D721Med (cell line): ENCODE data around the gene STXBP5.
A peak's percentile ranks its signal among the peaks of the same experiment; 100 is the strongest.

ENCODE experiments used
- DNase-seq: peaks from one replicate; pipeline ENCODE4 v3.0.0; 2011; ENCODE audit warnings: low spot score; ENCODE audit not compliant: insufficient read length
- FAIRE-seq: peaks from 2 replicates; lab custom pipeline; 2011; peaks lifted over from hg19 to GRCh38; lab: Jason Lieb, UNC
- TF ChIP-seq, protein P1 (sequence below): IDR thresholded peaks from 2 replicates; pipeline ENCODE4 v1.5.1; 2012; ENCODE audit warnings: mild to moderate bottlenecking, control low read depth; ENCODE audit not compliant: insufficient read depth; ENCODE audit errors: missing control alignments

Gene STXBP5

DNA sequence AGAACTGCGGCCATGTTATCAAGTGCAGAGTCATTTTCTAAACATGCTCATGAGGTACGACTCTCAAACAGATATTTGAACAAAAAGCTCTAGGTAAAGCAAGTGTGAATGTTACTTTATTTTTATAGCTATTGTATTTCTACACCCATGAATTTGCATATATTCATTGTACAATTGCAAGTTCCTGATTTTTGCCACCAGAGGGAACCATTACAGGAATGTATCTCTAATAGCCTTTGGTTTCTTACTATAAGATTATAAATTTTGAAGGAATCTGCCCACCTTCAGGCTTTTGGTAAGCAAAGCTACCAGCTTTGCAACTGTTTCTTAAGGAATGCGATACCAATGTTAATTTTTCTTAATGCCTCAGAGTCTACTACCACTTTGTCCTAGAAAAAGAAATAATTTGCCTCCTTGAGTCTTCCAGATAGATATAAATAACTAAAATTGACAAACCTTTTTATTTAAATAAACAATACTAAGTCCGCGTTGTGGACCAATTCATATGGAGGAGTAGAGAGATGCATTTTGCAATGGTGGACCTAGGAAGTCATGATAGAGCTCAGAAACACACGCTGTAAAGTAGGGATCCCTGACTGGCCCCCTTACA, 178.8 kb downstream of the STXBP5 start:
- TF ChIP-seq, protein P1, sequence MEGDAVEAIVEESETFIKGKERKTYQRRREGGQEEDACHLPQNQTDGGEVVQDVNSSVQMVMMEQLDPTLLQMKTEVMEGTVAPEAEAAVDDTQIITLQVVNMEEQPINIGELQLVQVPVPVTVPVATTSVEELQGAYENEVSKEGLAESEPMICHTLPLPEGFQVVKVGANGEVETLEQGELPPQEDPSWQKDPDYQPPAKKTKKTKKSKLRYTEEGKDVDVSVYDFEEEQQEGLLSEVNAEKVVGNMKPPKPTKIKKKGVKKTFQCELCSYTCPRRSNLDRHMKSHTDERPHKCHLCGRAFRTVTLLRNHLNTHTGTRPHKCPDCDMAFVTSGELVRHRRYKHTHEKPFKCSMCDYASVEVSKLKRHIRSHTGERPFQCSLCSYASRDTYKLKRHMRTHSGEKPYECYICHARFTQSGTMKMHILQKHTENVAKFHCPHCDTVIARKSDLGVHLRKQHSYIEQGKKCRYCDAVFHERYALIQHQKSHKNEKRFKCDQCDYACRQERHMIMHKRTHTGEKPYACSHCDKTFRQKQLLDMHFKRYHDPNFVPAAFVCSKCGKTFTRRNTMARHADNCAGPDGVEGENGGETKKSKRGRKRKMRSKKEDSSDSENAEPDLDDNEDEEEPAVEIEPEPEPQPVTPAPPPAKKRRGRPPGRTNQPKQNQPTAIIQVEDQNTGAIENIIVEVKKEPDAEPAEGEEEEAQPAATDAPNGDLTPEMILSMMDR, result peak; percentile 44
- FAIRE-seq (no peak), DNase-seq (no peak)

DNA sequence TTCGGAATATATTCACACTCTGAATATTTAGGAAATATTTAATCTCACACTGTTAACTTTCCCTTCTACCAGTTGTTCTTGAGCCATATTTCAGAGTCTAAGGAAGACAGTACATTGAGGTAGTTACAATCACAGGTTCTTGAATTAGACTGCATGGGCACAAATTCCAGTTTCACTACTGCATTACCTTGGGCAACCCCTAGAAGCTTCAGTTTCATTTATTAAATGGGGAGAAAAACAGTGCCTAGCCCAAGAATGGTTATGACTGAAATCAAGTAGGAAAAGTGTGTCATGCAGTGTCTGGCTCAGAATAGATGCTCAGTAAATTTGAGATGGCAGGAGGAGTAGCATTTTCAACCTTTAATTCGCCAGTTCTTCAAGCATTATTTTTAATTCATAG, 179.8 kb downstream of the STXBP5 start:
- TF ChIP-seq, protein P1, result no peak
- DNase-seq (no peak), FAIRE-seq (no peak)

DNA sequence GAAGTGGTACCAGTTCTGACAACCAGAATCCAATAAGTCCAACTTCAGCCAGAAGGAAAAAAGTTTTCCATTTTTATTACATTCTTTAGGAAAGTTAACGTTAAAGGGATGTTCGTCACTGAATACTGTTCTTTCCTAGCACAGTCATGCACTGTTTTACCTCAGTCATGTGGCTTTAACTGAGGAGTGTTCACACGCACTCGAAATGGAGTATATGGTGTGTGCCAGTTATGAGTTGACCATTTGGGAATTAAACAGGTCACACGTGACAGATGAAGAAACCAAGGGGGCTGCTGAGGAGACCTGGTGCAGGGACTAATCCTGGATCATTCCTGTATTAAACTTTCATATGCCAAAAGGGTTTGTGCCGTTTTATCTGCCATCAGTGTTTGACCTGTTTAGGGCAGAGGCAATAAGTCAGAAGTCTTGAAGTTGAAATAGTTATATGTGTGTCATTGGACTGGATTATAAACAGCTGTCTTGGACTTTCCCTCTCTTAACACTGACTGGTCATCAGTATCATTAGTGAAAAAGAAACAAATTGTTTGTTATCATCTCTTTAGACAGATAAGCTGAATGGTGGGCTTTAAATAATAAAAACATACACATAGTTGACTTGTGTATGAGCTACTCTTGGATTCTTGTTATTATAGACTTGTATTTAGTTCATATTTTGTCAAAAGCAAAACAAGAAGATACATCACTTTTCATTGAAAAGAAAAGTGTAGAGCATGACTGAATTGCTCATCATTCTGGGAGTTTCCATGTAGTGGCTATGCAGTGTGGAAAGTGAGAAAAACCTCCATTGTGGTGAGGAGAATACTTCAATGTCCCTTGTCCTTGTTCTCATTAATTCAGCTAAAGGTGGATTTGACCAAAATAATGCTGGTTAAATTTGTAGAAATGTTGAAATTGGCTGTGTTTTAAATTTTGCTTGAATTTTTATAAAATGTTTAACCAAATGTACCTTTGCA, 180.8 kb downstream of the STXBP5 start:
- FAIRE-seq, result no peak
- DNase-seq, result no peak
- TF ChIP-seq, protein P1, result no peak

DNA sequence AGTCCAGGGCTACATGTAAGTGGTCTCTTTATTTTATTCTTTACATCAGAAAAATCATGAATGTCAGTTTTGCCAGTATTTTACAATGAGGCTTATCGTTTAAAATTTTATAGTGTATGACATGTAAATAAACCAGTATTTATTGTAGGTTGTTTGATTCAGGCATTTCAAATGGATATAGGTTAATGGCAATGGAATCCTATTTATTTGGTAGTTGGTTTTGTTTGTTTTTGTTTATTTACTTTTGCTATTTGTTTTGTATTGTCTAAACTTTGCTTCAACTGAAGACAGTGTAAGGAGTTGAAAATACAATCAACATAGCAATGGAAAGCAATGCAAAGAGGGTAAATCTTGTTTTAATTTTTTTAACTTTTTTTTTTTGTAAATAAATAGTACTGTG, 185.2 kb downstream of the STXBP5 start:
- TF ChIP-seq, protein P1, result no peak
- FAIRE-seq (no peak), DNase-seq (no peak)

DNA sequence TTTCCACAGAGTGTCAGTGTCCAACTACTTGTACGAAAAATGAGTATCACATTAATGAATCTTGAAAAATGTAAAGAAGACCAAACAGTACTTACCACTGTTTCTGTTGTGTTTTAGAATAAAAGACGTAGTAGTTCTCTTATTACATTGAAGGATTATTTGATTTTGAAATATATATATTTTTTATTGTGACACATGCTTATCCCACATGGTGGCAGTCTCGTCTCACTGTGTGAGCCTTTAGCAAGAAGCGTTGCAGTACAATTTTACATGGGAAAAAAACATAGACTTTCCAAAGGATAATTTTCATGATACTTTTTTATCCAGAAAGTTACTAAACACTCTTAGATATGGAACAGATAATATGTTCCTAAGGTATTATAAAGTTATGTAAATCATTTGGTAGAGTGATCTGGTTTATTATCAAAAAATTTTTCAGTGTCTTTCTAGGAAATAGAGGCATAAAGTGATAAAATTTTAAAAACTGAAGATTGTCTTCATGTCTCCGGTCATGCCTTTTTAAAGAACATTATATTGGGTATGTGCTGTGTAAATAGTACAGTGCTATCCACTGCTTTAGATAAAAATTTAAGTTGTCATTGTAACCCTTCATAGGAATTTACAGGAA, 186.8 kb downstream of the STXBP5 start:
- FAIRE-seq (no peak), DNase-seq (no peak)
- TF ChIP-seq, protein P1, result peak; percentile 55

DNA sequence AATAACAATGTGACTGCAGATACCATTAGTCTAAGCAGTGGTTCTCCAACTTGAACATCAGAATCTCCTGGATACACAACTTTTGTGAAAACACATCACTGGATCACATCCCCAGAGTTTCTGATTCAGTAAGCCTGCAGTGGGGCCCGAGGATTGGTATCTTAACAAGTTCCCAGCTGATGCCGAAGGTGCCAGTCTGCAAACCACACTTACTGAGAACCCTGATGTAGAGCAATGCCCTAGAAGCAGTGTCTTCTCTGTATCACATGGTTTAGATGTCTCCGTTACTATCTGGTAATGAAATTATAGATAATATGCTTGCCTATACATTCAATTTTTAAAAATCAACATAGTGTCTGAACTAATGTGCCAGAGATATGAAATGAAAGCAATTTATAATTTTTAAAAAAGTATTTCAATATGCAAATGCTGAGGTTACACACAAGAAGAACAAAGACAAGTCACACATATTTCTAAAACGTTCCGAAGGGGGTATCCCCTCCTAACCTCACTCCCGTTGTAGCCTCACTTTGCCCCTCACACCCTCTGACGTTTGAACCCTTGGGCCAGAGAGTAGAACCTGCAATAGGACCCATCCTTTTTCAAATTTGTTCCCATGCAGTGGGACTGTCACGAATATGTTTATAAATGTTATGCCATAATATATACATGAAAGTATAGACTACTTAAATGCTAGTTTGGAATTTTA, 188.9 kb downstream of the STXBP5 start:
- FAIRE-seq (no peak), DNase-seq (no peak)
- TF ChIP-seq, protein P1, result no peak
